Suppressor macrophage (primary cell): Measurements from ENCODE around the gene LRRC32.
"Not testable (repeated sequence)": the region's sequence is repeated elsewhere in the genome, so short reads cannot be mapped to it uniquely, and the experiment has no call there.

Experiments used
- DNase-seq, 4 experiments: peaks; one replicate each; pipeline ENCODE4 v3.0.0-alpha.2; 2020 to 2022

LRRC32 gene

GRCh38 chr11:76608879-76609460 is 61.6 kb downstream of the LRRC32 start:
- DNase-seq, result not testable (repeated sequence)

- DNase-seq, result not testable (repeated sequence)
Measured at GRCh38 chr11:76608228-76608627, 62.3 kb downstream of the LRRC32 start.
